GM18868 (cell line): ENCODE measurements around the gene HBQ1.
"Not testable (repeated sequence)": the region's sequence is repeated elsewhere in the genome, so short reads cannot be mapped to it uniquely, and the experiment has no call there.

Experiments used
- ATAC-seq: cut with Tn5 transposase; IDR thresholded peaks from one replicate; pipeline ENCODE4 v1.9.1; 2021; ENCODE audit warnings: mild to moderate bottlenecking, moderate library complexity; ENCODE audit not compliant: unreplicated experiment

Gene HBQ1

DNA sequence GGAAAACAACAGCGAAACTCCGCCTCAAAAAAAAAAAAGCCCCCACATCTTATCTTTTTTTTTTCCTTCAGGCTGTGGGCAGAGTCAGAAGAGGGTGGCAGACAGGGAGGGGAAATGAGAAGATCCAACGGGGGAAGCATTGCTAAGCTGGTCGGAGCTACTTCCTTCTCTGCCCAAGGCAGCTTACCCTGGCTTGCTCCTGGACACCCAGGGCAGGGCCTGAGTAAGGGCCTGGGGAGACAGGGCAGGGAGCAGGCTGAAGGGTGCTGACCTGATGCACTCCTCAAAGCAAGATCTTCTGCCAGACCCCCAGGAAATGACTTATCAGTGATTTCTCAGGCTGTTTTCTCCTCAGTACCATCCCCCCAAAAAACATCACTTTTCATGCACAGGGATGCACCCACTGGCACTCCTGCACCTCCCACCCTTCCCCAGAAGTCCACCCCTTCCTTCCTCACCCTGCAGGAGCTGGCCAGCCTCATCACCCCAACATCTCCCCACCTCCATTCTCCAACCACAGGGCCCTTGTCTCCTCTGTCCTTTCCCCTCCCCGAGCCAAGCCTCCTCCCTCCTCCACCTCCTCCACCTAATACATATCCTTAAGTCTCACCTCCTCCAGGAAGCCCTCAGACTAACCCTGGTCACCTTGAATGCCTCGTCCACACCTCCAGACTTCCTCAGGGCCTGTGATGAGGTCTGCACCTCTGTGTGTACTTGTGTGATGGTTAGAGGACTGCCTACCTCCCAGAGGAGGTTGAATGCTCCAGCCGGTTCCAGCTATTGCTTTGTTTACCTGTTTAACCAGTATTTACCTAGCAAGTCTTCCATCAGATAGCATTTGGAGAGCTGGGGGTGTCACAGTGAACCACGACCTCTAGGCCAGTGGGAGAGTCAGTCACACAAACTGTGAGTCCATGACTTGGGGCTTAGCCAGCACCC, 5.0 kb upstream of the HBQ1 start:
- ATAC-seq: no peak

DNA sequence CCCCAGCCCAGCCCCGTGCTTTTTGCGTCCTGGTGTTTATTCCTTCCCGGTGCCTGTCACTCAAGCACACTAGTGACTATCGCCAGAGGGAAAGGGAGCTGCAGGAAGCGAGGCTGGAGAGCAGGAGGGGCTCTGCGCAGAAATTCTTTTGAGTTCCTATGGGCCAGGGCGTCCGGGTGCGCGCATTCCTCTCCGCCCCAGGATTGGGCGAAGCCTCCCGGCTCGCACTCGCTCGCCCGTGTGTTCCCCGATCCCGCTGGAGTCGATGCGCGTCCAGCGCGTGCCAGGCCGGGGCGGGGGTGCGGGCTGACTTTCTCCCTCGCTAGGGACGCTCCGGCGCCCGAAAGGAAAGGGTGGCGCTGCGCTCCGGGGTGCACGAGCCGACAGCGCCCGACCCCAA, 4.3 kb upstream of the HBQ1 start:
- not testable (repeated sequence) for ATAC-seq

DNA sequence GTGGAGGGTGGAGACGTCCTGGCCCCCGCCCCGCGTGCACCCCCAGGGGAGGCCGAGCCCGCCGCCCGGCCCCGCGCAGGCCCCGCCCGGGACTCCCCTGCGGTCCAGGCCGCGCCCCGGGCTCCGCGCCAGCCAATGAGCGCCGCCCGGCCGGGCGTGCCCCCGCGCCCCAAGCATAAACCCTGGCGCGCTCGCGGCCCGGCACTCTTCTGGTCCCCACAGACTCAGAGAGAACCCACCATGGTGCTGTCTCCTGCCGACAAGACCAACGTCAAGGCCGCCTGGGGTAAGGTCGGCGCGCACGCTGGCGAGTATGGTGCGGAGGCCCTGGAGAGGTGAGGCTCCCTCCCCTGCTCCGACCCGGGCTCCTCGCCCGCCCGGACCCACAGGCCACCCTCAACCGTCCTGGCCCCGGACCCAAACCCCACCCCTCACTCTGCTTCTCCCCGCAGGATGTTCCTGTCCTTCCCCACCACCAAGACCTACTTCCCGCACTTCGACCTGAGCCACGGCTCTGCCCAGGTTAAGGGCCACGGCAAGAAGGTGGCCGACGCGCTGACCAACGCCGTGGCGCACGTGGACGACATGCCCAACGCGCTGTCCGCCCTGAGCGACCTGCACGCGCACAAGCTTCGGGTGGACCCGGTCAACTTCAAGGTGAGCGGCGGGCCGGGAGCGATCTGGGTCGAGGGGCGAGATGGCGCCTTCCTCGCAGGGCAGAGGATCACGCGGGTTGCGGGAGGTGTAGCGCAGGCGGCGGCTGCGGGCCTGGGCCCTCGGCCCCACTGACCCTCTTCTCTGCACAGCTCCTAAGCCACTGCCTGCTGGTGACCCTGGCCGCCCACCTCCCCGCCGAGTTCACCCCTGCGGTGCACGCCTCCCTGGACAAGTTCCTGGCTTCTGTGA, 3.5 kb upstream of the HBQ1 start, which contains the start of gene HBA1:
Gene HBA1 (plus strand): TSS at position 204 of the 906 bp plus-strand sequence. CDS start 37 bp downstream, at position 241.
- ATAC-seq: not testable (repeated sequence)

DNA sequence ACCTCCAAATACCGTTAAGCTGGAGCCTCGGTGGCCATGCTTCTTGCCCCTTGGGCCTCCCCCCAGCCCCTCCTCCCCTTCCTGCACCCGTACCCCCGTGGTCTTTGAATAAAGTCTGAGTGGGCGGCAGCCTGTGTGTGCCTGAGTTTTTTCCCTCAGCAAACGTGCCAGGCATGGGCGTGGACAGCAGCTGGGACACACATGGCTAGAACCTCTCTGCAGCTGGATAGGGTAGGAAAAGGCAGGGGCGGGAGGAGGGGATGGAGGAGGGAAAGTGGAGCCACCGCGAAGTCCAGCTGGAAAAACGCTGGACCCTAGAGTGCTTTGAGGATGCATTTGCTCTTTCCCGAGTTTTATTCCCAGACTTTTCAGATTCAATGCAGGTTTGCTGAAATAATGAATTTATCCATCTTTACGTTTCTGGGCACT, 2.9 kb upstream of the HBQ1 start:
- no peak for ATAC-seq

DNA sequence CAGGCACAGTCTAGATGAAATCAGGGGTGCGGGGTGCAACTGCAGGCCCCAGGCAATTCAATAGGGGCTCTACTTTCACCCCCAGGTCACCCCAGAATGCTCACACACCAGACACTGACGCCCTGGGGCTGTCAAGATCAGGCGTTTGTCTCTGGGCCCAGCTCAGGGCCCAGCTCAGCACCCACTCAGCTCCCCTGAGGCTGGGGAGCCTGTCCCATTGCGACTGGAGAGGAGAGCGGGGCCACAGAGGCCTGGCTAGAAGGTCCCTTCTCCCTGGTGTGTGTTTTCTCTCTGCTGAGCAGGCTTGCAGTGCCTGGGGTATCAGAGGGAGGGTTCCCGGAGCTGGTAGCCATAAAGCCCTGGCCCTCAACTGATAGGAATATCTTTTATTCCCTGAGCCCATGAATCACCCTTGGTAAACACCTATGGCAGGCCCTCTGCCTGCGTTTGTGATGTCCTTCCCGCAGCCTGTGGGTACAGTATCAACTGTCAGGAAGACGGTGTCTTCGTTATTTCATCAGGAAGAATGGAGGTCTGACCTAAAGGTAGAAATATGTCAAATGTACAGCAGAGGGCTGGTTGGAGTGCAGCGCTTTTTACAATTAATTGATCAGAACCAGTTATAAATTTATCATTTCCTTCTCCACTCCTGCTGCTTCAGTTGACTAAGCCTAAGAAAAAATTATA, 2.1 kb upstream of the HBQ1 start:
- no peak for ATAC-seq

DNA sequence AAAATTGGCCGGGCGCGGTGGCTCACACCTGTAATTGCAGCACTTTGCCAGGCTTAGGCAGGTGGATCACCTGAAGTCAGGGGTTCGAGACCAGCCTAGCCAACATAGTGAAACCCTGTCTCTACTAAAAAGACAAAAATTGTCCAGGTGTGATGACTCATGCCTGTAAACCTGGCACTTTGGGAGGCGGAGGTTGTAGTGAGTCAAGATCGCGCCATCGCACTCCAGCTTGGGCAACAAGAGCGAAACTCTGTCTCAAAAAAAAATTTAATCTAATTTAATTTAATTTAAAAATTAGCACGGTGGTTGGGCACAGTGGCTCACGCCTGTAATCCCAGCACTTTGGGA, 1.6 kb upstream of the HBQ1 start:
- no peak for ATAC-seq

DNA sequence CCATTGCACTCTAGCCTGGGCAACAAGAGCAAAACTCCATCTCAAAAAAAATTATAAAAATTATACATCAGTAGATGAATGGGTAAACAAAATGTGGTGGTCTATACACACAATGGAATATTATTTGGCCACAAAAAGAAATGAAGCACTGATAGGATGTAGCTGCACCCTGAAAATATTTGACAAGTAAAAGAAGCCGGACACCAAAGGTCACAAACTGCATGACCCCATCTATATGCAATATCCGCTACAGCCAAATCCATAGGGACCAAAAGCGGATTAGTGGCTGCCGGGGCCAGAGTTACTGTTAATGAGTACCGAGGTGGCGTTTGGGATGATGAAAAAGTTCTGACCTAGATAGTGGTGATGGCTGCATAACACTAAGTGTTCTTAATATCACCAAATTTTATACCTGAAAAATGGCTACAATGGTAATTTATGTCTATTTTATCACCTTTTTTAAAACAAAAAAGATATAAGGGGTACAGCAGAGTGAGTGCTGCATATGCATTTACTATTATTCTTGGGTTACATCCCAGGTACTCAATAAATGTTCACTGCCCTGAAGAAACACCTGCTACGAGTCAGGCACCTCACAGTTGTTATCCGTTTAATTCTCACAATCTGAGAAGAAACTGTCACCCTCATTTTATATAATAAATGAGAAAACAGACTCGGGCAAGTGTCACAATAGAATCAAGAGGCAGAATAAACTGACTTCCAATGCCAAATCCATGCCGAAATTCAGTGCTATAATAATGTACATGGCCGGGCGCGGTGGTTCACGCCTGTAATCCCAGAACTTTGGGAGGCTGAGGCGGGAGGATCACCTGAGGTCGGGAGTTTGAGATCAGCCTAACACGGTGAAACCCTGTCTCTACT, 807 bp upstream of the HBQ1 start:
- ATAC-seq: no peak

DNA sequence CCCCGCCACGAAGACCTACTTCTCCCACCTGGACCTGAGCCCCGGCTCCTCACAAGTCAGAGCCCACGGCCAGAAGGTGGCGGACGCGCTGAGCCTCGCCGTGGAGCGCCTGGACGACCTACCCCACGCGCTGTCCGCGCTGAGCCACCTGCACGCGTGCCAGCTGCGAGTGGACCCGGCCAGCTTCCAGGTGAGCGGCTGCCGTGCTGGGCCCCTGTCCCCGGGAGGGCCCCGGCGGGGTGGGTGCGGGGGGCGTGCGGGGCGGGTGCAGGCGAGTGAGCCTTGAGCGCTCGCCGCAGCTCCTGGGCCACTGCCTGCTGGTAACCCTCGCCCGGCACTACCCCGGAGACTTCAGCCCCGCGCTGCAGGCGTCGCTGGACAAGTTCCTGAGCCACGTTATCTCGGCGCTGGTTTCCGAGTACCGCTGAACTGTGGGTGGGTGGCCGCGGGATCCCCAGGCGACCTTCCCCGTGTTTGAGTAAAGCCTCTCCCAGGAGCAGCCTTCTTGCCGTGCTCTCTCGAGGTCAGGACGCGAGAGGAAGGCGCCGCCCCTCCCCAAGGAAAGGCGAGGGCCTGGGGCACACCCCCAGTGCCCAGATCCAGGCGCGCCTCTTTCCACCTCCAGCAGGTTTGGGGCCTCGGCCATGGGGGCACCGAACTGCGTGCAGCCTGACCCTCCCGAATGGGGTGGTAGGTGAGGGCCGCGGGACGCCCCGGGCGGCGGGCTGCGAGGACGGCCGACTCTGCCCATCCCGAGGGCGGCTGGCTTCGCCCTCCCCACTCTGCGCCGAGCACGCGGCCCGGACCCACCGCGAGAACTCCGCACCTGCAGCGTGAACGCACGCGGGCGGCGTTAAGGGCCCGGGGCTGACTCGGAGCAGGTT, 664 bp downstream of the HBQ1 start:
- peak; percentile 50 for ATAC-seq

DNA sequence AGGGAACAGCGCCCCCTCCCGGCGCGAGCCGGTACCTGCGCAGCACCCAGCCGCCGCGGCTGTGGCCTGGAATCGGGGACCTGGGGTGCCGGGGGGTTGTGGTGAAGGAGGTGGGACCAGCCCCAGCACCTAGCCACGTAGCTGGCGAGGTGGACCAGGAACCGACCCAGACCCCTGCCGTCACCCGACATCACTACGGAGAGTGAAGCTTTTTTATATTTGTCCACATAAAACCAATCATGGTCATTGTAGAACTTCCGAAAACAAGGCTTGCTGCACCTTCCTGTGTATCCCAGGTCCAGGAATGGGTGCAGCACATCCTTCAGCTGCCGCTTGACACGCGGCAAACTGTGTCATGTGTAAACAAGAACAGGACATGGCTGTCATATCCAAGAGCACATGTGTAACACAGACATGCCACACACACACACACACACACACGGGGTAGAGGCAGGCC, 1.3 kb downstream of the HBQ1 start:
- no peak for ATAC-seq

DNA sequence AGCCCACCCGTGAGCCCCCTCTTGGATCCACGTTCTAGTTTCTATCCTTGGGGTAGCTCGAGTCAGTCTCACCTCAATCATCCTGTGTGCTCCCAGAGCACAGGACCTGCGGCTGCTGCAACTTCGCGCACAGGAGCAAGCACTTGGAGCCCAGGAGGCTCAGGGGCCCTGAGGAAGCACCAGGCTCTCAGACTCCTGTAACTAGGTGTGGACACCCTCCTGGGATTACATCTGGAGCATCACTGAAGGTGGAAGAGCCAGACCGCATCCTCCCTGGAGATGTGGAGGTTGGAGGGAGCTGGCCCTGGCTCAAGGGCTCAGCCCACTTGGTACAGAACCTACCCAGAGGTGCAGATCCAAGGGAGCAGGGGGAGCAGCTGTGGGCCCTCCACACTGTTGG, 2.7 kb downstream of the HBQ1 start:
- ATAC-seq: no peak

DNA sequence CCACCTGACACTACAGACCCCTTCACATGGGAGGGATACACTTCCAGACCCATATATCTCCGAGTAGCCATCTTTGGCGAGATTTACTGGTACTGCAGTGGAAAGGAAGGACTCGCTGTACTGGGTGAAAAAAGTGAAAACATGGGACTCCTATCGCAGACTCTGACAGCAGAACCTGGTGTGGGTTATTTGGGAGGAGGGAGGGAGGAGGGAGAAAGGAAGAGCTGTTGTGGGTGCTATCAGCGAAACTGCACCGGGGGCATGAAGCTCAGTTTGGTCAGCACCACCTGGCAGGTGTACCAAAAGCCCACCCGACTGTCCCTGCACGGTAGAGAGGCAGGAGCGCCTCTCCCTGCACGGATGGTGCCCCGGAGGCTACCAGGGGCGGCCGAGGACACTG, 5.0 kb downstream of the HBQ1 start:
- ATAC-seq: no peak

DNA sequence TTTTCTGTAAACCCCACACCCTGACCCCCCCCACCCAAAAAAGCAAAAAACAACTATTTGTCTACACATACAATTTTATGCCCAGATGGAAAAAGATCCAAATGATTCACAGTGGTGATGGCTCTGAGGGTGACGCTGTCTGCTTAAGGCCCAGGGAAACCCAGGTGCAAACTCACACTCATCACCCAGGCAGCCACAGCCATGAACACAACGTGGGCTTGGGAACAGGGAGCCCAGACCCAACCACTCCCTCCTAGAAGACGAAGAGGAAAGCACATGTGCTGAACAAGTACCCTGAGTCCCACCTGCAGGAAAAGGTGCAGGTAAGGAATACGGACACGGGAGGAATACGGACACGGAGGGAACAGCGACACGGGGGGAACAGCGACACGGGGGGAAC, 5.4 kb downstream of the HBQ1 start:
- ATAC-seq: no peak

DNA sequence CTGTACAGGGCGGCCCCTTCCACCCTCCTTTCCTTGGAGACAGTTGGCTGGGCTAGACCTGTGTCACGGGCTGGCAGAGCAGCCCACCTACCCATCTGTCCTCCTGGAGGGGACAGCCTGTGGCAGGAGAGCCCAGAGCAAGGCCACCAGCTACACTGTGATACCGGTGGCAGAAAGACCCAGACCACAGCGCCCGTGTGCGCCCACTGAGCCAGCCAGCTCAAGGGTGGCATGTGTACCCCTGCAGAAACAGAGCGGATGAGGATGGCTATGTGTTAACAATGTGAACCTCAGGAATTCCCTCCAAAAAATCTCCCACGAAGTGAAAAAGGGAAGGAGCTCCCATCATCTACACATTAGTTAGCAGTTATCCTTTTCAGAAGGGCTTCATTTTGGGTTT, 7.1 kb downstream of the HBQ1 start:
- ATAC-seq: no peak

DNA sequence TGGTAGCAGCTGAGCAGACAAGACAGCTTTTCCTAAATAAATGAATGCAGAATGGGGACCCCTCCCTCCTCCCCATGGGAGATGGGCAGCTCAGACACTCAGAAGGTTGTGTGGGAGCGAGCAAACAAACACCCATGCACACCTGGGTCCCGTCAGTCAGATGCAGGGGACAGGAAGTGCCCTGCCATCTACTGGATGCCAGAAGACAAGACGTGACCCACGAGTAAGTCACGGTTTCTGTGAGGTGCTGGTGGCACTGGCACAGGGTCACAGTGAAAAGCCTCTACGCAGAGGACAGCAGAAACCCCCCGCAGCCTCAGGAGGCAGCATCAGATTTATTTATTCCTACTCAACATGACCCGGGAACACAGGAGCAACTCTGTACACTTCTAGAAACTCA, 8.4 kb downstream of the HBQ1 start:
- no peak for ATAC-seq

DNA sequence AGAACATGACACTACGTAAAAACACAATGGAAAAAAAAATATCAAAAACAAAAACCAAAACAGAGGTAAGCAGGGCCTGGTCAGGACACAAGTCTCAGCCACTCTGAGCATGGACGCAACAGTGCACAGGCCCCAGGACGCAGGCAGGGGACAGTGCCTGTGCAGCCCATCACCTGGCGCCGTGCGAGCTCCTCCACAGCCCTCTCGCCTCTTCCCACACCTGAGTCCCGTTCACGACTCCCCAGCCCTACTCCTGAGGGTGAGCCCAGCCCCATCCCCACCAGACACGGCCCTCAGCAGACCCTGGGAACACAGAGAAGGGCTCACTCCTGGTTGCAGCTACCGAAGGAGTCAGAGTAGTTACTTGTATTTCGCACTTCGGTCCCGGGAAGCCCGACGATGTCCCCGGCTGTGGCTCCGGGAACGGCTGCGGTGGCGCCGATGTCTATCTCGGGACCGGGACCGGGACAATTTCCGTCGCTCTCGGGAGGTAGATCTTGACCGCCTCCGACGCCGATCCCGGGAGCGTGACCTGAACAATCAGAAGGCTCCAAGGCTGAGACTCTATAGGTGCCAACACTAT, 9.4 kb downstream of the HBQ1 start:
- no peak for ATAC-seq

DNA sequence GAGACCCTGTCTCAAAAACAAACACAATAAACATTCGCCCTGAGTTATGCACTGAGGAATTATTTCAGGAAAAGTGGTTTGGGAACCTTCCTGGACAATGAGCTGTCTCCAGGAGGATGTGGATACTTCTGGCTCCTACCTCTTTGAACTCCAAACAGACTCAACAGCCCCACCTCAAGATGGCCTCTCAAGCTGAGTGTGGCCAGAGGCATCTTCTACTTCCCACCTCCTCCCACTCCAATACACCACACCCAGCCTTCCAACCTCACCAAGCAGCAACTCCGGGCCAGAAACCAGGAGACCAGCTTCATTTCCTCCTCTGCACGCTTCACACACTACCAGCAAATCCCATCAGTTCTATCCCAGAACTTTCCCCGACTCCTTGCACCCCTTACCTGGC, 11.6 kb downstream of the HBQ1 start:
- ATAC-seq: no peak

DNA sequence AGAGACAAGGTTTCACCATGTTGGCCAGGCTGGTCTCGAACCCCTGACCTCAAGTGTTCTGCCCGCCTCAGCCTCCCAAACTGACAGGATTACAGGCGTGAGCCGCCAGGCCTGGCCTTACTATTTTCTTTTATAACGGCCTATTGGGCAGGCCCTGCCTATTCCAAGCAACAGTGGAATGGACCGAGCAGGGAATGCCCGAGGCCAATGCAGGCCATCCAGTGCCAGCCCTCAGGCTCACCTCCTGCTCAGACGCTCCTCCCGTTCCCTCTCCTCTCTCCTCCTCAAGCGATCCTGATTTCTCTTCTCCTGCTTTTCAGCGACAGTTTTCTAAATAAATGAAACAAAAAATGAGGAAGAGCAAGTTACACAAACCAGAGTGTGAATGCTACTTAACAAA, 12.4 kb downstream of the HBQ1 start:
- no peak for ATAC-seq

DNA sequence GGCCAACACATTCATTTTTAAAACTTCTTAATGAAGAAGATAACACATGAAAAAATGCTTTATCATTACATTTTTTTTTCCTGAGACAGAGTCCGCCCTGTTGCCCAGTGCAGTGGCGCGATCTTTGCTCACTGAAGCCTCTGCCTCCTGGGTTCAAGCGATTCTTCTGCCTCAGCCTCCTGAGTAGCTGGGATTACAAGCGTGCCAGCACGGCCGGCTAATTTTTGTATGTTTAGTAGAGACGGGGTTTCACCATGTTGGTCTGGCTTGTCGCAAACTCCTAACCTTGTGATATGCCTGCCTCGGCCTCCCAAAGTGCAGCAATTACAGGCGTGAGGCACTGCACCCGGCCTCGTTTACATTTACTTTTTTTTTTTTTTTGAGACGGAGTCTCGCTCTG, 13.2 kb downstream of the HBQ1 start:
- no peak for ATAC-seq

DNA sequence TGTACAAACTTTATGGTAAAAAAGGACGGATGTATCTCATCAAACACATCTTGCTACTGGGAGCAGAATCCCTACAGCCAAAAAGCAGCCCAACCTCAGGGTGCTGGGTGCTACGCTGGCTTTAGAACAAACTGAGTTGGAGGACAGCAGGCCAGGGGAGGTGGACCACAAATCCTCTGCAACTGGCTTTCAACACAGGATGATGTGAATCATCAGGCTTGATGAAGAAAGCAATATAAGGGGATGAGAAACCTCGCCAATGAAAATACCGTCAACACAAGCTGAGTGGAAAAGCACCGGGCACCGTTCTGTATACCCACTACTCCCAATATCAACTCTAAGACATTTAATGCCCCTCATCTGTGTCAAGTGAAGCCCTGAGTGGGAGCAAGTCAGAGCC, 14.3 kb downstream of the HBQ1 start:
- ATAC-seq: no peak
